HFF-Myc (cell line): Measurements from ENCODE around the gene ZNF836.

Experiments used
- DNase-seq: peaks from one replicate; pipeline ENCODE4 v3.0.0-alpha.2; 2011; ENCODE audit warnings: low read depth; ENCODE audit errors: extremely low read depth
- H3K4me3 ChIP-seq: replicated peaks from 2 replicates; pipeline ENCODE4 v1.5.1; 2011; ENCODE audit warnings: low read depth, mild to moderate bottlenecking, control low read depth, low read length
- TF ChIP-seq, protein P1 (sequence below): IDR thresholded peaks from 2 replicates; pipeline ENCODE4 v1.5.1; 2012; ENCODE audit warnings: mild to moderate bottlenecking, low read depth, low read length, control low read depth; ENCODE audit errors: missing control alignments

The ZNF836 gene

DNA sequence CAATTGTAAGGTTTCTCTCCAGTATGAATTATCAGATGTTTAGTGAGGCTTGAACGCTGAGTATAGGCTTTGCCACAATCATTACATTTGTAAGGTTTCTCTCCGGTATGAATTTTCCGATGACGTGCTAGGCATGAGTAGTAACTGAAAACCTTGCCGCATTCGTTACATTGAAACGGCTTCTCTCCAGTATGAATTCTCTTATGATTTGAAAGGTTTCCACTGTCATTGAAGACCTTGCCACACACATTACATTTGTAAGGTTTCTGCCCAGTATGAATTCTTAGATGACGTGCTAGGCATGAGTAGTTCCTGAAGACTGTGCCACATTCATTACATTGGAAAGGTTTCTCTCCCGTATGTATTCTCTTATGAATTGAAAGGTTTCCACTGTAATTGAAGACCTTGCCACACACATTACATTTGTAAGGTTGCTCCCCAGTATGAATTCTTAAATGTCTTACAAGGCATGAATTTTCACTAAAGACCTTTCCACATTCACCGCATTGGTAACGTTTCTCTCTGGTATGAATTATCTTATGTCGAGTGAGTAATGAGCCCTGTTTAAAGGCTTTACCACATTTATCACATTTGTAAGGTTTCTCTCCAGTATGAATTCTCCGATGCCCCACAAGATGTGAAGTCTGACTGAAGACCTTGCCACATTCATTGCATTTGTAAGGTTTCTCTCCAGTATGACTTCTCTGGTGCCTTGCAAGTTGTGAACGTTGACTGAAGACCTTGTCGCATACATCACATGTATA, 15.6 kb downstream of the ZNF836 start:
- H3K4me3 ChIP-seq = no peak overlapping the region
- DNase-seq = no peak
- TF ChIP-seq, protein P1, sequence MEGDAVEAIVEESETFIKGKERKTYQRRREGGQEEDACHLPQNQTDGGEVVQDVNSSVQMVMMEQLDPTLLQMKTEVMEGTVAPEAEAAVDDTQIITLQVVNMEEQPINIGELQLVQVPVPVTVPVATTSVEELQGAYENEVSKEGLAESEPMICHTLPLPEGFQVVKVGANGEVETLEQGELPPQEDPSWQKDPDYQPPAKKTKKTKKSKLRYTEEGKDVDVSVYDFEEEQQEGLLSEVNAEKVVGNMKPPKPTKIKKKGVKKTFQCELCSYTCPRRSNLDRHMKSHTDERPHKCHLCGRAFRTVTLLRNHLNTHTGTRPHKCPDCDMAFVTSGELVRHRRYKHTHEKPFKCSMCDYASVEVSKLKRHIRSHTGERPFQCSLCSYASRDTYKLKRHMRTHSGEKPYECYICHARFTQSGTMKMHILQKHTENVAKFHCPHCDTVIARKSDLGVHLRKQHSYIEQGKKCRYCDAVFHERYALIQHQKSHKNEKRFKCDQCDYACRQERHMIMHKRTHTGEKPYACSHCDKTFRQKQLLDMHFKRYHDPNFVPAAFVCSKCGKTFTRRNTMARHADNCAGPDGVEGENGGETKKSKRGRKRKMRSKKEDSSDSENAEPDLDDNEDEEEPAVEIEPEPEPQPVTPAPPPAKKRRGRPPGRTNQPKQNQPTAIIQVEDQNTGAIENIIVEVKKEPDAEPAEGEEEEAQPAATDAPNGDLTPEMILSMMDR = no peak

DNA sequence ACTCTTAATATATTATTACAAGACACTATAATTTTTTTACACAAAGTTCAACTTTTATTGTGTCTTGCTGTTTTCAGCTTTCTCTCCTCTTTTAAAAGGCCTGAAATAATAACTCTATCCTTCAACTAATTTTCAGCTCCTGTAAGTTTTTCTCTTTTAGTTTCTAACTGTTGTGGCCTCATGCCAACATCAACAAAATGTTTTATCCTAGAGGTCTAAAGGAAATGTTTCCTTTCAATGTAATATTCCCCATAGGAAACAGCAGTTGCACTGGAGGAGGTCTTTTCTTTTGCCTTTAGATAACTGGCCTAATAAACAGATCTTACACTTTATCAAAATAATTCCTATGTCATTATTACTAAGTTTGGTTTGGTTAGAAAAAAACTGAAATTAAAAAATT, 23.2 kb downstream of the ZNF836 start:
- H3K4me3 ChIP-seq = no peak overlapping the region
- no peak for DNase-seq
- TF ChIP-seq, protein P1 = no peak

DNA sequence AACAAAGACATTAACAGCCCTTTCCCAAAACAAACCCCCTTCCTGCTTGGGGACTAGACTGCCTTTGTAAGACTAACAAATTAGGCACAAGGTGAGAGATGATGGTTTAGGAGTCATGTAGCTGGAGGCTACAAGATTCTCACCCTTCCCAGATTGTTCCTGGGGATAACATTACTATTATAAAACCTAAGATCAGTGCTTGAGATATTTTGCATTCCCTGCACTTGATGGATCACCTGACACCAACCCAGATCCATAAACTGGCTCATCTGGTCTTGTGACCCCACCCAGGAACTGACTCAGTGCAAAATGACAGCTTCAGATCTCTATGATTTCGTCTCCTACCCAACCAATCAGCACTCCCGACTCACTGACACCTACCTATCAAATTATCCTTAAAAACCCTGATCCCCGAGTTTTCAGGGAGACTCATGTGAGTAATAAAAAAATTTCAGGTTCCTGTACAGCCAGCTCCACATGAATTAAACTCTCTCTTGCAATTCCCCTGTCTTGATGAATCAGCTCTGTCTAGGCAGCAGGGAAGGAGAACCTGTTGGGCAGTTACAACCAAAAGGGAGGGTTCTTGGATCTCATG, 29.3 kb downstream of the ZNF836 start:
- TF ChIP-seq, protein P1 = no peak
- no peak for DNase-seq
- H3K4me3 ChIP-seq = no peak overlapping the region

DNA sequence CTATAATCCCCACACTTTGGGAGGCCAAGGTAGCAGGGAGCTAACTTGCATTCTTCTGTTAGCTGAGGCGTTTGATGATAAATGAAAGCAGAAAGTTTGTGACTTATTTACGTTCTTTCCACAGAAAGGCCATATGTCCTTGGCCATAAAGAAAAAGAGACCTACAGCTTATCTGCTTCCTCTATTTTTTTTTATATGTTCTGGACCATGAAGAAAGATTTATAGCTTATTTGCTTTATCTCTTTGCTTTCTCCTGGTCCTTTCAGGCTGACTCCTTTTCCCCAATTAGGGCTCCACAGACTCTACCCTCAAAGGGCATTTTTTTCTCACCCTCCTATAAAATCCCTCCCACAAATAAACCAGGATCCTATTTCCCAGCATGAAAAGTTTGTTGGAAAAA, 30.2 kb downstream of the ZNF836 start:
- TF ChIP-seq, protein P1 = no peak
- H3K4me3 ChIP-seq = no peak overlapping the region
- DNase-seq = no peak

DNA sequence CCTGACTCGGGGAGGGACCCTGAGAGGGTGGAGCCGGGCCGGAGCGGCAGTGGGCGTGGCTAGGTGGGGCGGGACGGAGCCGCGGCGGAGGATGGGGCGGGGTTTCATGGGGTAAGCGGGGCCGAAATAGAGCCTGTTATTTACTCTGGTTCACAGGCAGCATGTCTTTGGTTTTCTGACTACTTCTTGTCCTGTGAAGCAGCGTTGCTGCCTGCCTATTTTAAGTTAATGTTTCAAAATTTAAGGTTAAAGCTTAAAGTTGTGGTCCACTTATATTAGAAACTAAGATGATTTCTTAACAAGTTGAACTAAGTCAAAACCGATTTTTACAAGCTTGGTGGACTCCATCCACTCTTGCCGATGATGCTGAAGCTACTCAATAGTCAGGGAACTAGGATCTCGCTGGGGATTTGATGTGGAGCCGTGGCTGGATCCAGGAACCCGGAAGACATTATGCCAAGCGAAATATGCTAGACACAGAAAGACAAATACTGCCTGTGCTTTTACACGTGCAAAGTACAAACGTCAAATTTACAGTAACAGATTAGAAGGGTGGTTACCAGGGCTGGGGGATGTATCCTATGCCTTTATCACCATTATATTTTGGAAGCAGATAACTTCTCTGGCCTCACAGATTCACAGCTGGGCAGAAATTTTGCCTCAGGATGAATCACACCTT, 31.2 kb downstream of the ZNF836 start:
- DNase-seq = no peak
- peak overlapping the region; percentile 95 for H3K4me3 ChIP-seq
- TF ChIP-seq, protein P1 = no peak

DNA sequence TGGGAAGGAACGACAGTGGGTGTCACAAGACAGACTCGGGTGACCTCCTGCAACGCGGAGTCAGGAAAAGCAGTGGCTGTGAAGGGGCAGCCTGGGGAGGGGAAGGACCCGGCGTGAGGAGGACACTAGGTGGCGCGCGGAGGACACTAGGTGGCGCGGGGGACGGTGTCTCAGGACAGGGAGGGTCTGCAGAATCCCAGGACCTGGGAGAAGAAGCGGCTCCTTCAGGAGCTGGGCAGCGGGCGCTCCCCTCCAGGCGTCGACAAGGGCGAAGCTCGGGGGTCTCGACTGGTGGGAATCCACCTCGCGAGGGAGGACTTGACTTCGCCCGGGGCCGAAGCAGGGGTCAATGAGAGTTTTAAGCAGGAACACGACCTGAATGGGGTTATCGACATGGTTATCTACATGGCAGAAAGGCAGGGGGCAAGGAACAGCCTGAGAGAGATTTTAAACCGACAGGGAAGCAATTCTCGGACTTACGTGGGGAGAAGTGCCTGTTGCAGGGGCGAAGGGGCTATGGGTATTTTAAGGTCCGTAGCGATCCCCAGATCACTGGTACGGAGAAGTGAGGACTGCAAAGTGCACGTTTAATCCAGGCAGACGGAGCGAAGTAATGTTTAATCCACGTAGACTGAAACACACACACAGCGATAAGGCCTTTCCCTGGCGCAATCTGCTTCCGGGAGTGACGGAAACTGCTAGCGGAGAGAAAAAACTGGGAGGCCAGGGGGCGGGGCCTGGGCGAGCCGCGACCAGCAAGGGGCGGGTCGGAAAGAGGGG, 32.0 kb downstream of the ZNF836 start, which contains the start of gene ZNF616:
ZNF616 (minus strand) TSS at position 687 of the 780 bp plus-strand sequence. CDS start 9,426 bp downstream, outside the sequence.
- DNase-seq = peak; percentile 77
- peak within 1 kb of the TSS; percentile 95 for H3K4me3 ChIP-seq
- TF ChIP-seq, protein P1 = peak; percentile 74
